GM12874 (cell line): ENCODE results near the gene WDR36.

Experiments used
- CTCF ChIP-seq: IDR thresholded peaks from 2 replicates; pipeline ENCODE4 v1.5.1; 2011; ENCODE audit warnings: low read depth, mild to moderate bottlenecking, control low read depth, low read length, moderate library complexity; ENCODE audit not compliant: insufficient read depth

The WDR36 gene

GRCh38 chr5:111092062-111092853, at the start of gene WDR36:
WDR36 (plus strand) TSS chr5:111092348; CDS start chr5:111092457, 109 bp downstream.
- no peak for TF ChIP-seq CTCF

DNA sequence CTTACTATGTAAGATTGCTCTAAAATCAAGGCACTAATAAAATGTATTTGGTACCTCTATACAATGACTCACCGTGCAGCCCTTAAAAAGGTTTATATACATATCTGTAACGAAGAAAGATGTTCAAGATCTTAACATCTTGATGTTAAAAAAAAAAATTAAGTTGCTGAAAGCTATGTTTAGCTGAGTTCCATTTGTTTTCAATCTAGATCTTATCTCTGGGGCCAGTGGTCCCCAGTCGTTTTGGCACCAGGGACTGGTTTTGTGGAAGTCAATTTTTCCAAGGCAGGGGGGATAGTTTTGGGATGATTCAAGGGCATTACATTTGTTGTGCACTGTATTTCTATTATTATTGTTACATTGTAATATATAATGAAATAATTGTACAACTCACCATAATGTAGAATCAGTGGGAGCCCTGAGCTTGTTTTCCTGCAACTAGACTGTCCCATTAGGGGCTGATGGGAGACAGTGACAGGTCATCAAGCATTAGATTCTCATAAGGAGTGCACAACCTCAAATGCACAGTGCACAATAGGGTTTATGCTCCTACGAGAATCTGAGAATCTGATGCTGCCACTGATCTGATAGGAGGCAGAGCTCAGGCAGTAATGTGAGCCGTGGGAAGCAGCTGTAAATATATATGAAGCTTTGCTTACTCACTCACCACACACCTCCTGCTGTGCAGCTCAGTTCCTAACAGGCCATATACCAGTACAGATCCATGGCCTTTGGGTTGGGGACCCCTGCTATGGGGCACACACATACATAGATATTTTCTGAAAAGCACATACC, 48.2 kb upstream of the WDR36 start:
- TF ChIP-seq CTCF = no peak

DNA sequence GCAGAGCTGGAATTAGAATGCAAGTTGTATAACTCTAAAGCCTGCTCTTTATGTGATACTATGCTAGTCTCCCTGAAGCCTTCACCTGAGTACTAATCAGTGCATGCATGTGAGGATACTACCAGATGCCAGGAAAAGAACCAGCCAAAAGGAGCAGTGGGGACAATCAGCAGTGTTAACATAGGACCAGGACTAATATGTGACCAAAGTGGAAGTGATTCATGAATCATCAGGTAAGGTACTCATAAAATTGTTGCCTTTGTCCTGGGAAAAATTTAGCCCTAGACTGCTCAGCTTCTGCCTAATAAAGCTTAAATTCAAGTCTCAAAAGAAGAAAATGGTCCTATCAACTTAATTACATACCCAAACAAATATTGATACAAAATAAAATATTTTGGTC, 34.1 kb upstream of the WDR36 start:
- TF ChIP-seq CTCF = no peak

- no peak for TF ChIP-seq CTCF
These were observed 32.0 kb upstream of the WDR36 start for GRCh38 chr5:111060169-111060568.

DNA sequence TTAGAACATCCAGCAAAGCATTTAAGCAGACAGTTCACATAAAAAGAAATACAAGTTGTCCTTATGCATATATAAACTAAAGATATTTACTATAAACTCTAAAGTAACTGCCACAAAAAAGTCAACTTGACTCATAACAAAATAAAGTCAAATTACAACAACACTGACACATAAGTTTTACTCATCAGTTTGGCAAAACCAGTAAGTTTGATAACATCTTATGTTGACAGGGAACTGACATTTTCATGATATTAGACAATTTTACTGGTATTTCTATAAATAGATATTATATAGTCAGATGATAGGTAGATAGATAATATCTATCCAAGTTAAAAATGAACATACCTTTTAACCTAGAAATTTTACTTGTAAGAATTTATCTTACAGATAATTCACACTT, 30.5 kb upstream of the WDR36 start:
- no peak for TF ChIP-seq CTCF

- peak; percentile 51 for TF ChIP-seq CTCF
These were observed 28.3 kb upstream of the WDR36 start for GRCh38 chr5:111063709-111064322.

DNA sequence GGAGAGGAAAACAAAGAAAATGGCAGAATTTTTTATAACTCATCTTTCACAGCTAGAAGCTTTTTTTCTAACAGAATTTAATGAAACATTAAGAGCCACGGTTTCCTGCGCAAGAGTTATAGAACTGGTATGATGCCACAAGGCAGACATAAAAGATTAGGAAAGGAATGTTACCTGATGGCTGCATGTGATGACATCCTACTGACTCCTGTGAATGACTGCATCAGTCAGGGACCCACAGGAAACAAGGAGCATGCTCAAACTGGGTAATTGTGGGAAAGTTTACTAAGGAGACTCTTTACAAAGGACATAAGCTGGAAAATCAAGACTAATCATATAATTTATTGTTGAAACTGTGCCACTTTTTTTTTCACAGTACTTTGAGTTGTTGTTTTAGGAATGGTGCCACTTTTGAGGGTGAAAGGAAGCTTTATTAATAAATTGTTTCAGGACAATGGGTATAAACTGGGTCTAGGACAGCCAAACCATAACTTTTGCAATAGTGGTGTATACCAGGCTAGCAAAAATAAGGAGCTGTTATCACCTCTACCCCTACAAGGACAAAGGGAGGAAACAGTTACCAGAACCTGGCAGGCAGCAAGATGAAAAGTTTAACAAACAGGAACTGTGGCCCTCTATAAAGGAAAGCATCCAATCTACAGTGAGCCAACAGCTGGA, 25.7 kb upstream of the WDR36 start:
- no peak for TF ChIP-seq CTCF
